OCI-LY1 (cell line): Measurements from ENCODE around the gene NELFA.

Experiments used
- H2AFZ ChIP-seq: fragments of 200-600 bp; sonication (generic), shearing (Covaris generic); 2 replicates; pipeline ENCODE4 v1.6.0; 2014; ENCODE audit warnings: antibody characterized with exemption, mild to moderate bottlenecking, low read length
- H3F3A ChIP-seq: fragments of 200-600 bp; sonication (generic), shearing (Covaris generic); 2 replicates; pipeline ENCODE4 v1.6.0; 2014; ENCODE audit warnings: mild to moderate bottlenecking, antibody characterized with exemption, low read length, moderate library complexity; ENCODE audit not compliant: insufficient read depth
- H3K27ac ChIP-seq: fragments of 200-600 bp; sonication (generic); 2 replicates; pipeline ENCODE4 v1.5.1; 2014; ENCODE audit warnings: low read length, mixed run types, mild to moderate bottlenecking, low read depth; ENCODE audit not compliant: poor library complexity, severe bottlenecking
- H3K27me3 ChIP-seq: fragments of 200-600 bp; sonication (generic); 2 replicates; pipeline ENCODE4 v1.6.0; 2014; ENCODE audit warnings: antibody characterized with exemption, mild to moderate bottlenecking, low read length, moderate library complexity; ENCODE audit not compliant: insufficient read depth
- H3K36me3 ChIP-seq: fragments of 200-600 bp; sonication (generic); 2 replicates; pipeline ENCODE4 v1.6.1; 2014; ENCODE audit warnings: mild to moderate bottlenecking, antibody characterized with exemption, low read length, moderate library complexity, mixed read lengths; ENCODE audit not compliant: insufficient read depth
- H3K4me1 ChIP-seq: fragments of 200-600 bp; sonication (generic); 2 replicates; pipeline ENCODE4 v1.5.1; 2014; ENCODE audit warnings: mild to moderate bottlenecking, low read length, moderate library complexity; ENCODE audit not compliant: insufficient read depth, severe bottlenecking
- H3K4me2 ChIP-seq: fragments of 200-600 bp; sonication (generic), shearing (Covaris generic); 2 replicates; pipeline ENCODE4 v1.6.1; 2014; ENCODE audit warnings: low read length
- H3K4me3 ChIP-seq: fragments of 200-600 bp; sonication (generic); 2 replicates; pipeline ENCODE4 v1.5.1; 2014; ENCODE audit warnings: low read length, low read depth, mild to moderate bottlenecking, mixed read lengths; ENCODE audit not compliant: poor library complexity, severe bottlenecking
- H3K79me2 ChIP-seq: fragments of 200-600 bp; shearing (Covaris generic); 2 replicates; pipeline ENCODE4 v1.6.1; 2016; ENCODE audit warnings: mixed run types, low read length, mixed read lengths; ENCODE audit not compliant: insufficient read depth
- H3K9ac ChIP-seq: fragments of 200-600 bp; sonication (generic), shearing (Covaris generic); 2 replicates; pipeline ENCODE4 v1.6.1; 2014; ENCODE audit warnings: mild to moderate bottlenecking, low read length, mixed read lengths
- H3K9me2 ChIP-seq: fragments of 200-600 bp; sonication (generic), shearing (Covaris generic); 2 replicates; pipeline ENCODE4 v1.6.1; 2014; ENCODE audit warnings: low read depth, mild to moderate bottlenecking, low read length, mixed read lengths
- H3K9me3 ChIP-seq: fragments of 200-600 bp; shearing (Covaris generic); 2 replicates; pipeline ENCODE4 v1.6.1; 2014; ENCODE audit warnings: low read length, mixed read lengths
- H4K20me1 ChIP-seq: fragments of 200-600 bp; sonication (generic), shearing (Covaris generic); 2 replicates; pipeline ENCODE4 v1.6.0; 2016; ENCODE audit warnings: mild to moderate bottlenecking, low read length; ENCODE audit not compliant: insufficient read depth
- EZH2 ChIP-seq: fragments of 200-600 bp; sonication (generic), shearing (Covaris generic); IDR thresholded peaks from 2 replicates; pipeline ENCODE4 v1.8.0; 2017; ENCODE audit warnings: borderline replicate concordance, mixed run types, mild to moderate bottlenecking, antibody characterized with exemption, low read length, moderate library complexity, mixed read lengths
- TF ChIP-seq, protein P1 (sequence below): fragments of 200-600 bp; sonication (generic), shearing (Covaris generic); IDR thresholded peaks from 2 replicates; pipeline ENCODE4 v1.5.1; 2017; ENCODE audit warnings: mild to moderate bottlenecking, antibody characterized with exemption, low read length, moderate library complexity, mixed read lengths

The NELFA gene

DNA sequence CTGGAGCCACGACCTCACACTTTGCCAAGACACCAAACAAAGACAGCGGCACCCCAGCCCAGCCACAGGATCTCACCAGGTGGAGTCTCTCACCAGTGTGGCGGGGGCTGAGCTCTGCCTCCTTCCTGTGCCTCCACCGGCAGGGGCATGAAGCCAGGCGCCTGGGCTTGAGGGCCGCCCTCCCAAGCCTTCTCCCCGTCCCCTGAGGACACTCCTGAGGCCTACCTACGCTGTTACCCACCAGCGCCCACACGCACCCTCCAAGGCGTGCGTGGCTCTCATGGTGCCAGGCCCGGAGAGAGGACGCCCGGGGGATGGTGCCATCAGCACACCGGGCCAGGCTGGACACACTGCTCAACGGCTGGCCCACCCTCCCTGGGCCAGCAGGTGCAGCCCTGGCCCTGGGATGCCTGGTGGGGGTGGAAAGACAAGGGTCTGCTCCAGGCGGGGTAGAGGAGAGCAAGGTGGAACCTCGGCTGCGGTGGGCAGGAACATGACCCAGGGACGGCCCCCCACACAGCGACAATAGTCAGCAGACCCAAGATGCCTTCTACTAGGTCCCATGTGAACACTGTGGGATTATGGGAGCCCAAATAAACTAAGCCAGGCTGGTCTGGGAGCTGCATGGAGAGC, 22.1 kb downstream of the NELFA start:
- no peaks in the 10 kb centered on the region for H3F3A ChIP-seq
- no peaks in the 10 kb centered on the region for H3K9me2 ChIP-seq
- H4K20me1 ChIP-seq = no peaks in the 10 kb centered on the region
- no peaks in the 10 kb centered on the region for H3K4me1 ChIP-seq
- no peak overlapping the region for H3K9ac ChIP-seq
- H3K4me3 ChIP-seq = no peak overlapping the region
- H3K27me3 ChIP-seq = no peaks in the 10 kb centered on the region
- peaks cover 42% of the 10 kb centered on the region for H3K36me3 ChIP-seq
- H3K4me2 ChIP-seq = no peak overlapping the region
- no peaks in the 10 kb centered on the region for H3K79me2 ChIP-seq
- H3K9me3 ChIP-seq = no peaks in the 10 kb centered on the region
- TF ChIP-seq EZH2 = no peak
- TF ChIP-seq, protein P1, sequence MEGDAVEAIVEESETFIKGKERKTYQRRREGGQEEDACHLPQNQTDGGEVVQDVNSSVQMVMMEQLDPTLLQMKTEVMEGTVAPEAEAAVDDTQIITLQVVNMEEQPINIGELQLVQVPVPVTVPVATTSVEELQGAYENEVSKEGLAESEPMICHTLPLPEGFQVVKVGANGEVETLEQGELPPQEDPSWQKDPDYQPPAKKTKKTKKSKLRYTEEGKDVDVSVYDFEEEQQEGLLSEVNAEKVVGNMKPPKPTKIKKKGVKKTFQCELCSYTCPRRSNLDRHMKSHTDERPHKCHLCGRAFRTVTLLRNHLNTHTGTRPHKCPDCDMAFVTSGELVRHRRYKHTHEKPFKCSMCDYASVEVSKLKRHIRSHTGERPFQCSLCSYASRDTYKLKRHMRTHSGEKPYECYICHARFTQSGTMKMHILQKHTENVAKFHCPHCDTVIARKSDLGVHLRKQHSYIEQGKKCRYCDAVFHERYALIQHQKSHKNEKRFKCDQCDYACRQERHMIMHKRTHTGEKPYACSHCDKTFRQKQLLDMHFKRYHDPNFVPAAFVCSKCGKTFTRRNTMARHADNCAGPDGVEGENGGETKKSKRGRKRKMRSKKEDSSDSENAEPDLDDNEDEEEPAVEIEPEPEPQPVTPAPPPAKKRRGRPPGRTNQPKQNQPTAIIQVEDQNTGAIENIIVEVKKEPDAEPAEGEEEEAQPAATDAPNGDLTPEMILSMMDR = no peak
- no peak overlapping the region for H3K27ac ChIP-seq
- no peak overlapping the region for H2AFZ ChIP-seq

DNA sequence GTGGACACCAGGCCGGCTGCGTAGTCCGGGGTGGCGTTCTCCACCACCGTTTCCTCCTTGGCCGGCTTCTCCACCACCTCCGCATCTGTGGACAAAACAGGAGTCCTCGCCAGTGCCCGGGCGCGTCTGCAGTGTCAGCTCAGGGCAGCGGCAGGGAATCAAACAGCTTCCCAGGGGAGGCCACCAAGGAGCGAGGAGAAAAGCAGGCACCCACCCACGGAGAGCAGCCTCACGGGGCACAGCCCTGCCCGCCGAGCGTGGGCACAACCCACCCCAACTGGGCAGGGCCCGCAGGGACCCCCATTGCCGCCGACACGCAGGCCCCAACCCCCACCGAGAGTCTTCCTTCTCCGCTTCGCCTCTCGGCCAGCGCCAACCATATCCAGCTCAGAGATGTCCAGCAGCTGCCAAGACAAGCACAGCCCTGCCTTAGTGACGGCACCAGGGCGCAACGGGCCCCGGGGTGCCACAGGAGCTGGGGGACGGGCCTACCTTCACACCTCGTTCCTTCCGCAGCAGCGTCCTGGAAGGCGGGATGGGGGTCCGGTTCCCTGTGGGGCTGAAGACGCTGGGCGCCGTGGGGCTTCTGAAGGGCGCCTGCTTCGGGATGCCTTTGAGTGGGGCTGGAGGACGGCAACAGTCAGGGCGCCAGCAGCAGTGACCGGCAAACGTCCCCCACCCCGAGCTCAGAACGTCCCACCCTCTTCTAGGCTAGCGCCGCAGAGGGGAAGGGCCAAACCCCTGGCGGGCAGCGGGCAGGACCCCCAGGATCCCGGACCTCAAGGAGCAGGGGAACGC, 22.8 kb downstream of the NELFA start:
- no peak overlapping the region for H3K27ac ChIP-seq
- no peaks in the 10 kb centered on the region for H3K79me2 ChIP-seq
- no peak for TF ChIP-seq EZH2
- TF ChIP-seq, protein P1 = no peak
- no peaks in the 10 kb centered on the region for H3F3A ChIP-seq
- no peak overlapping the region for H3K9ac ChIP-seq
- no peaks in the 10 kb centered on the region for H3K9me2 ChIP-seq
- H4K20me1 ChIP-seq = no peaks in the 10 kb centered on the region
- H3K36me3 ChIP-seq = peaks cover 46% of the 10 kb centered on the region
- H3K27me3 ChIP-seq = no peaks in the 10 kb centered on the region
- H3K4me3 ChIP-seq = no peak overlapping the region
- H3K4me2 ChIP-seq = no peak overlapping the region
- H2AFZ ChIP-seq = no peak overlapping the region
- no peaks in the 10 kb centered on the region for H3K9me3 ChIP-seq
- no peaks in the 10 kb centered on the region for H3K4me1 ChIP-seq

DNA sequence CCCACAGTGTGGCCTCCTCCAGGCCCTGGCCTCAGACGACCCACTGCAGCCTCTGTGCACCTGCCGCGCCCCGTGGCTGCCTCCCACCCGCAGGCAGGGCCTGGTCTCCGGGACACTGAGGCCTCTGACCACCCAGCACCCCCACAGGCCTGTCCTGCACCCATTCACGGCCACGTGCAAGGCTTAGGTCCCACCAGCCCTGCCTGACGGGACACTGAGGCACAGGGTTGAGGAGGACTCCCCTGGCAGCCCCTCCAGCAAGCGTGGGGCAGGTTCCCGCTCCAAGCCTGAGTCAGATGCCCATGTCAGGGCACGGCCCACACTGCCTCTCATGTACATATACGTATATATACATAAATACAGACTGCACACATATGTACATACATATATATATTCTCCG, 23.5 kb downstream of the NELFA start:
- no peak overlapping the region for H3K4me3 ChIP-seq
- H3K36me3 ChIP-seq = peaks cover 51% of the 10 kb centered on the region
- no peak overlapping the region for H2AFZ ChIP-seq
- no peak overlapping the region for H3K27ac ChIP-seq
- no peak overlapping the region for H3K9ac ChIP-seq
- no peak overlapping the region for H3K4me2 ChIP-seq
- H4K20me1 ChIP-seq = no peaks in the 10 kb centered on the region
- H3K27me3 ChIP-seq = no peaks in the 10 kb centered on the region
- H3F3A ChIP-seq = no peaks in the 10 kb centered on the region
- no peak for TF ChIP-seq EZH2
- TF ChIP-seq, protein P1 = no peak
- H3K79me2 ChIP-seq = no peaks in the 10 kb centered on the region
- no peaks in the 10 kb centered on the region for H3K9me2 ChIP-seq
- no peaks in the 10 kb centered on the region for H3K4me1 ChIP-seq
- H3K9me3 ChIP-seq = no peaks in the 10 kb centered on the region
